DOHH2 (cell line): ENCODE measurements around the gene LRMDA.

ENCODE experiments used
- H3F3A ChIP-seq: fragments of 200-600 bp; sonication (generic), shearing (Covaris generic); 2 replicates; pipeline ENCODE4 v1.6.0; 2016; ENCODE audit warnings: antibody characterized with exemption, mild to moderate bottlenecking; ENCODE audit not compliant: control insufficient read depth, insufficient read depth
- H3K27ac ChIP-seq: fragments of 200-600 bp; sonication (generic); 2 replicates; pipeline ENCODE4 v1.5.1; 2014; ENCODE audit warnings: low read depth, mild to moderate bottlenecking, low read length, moderate library complexity
- H3K27me3 ChIP-seq: fragments of 200-600 bp; sonication (generic); 2 replicates; pipeline ENCODE4 v1.6.1; 2014; ENCODE audit warnings: mild to moderate bottlenecking, low read length, mixed read lengths; ENCODE audit not compliant: control insufficient read depth
- H3K36me3 ChIP-seq: fragments of 200-600 bp; sonication (generic); 2 replicates; pipeline ENCODE4 v1.6.1; 2014; ENCODE audit warnings: mild to moderate bottlenecking, low read length, moderate library complexity, mixed read lengths; ENCODE audit not compliant: control insufficient read depth
- H3K4me1 ChIP-seq: fragments of 200-600 bp; sonication (generic); 2 replicates; pipeline ENCODE4 v1.6.1; 2014; ENCODE audit warnings: mild to moderate bottlenecking, low read length, mixed read lengths; ENCODE audit not compliant: control insufficient read depth
- H3K4me2 ChIP-seq: fragments of 200-600 bp; sonication (generic); 2 replicates; pipeline ENCODE4 v1.6.0; 2014; ENCODE audit warnings: mild to moderate bottlenecking, low read length, moderate library complexity
- H3K4me3 ChIP-seq: fragments of 200-600 bp; sonication (generic); 2 replicates; pipeline ENCODE4 v1.5.1; 2014; ENCODE audit warnings: mild to moderate bottlenecking, low read length, mixed read lengths
- H3K79me2 ChIP-seq: fragments of 200-600 bp; sonication (generic); 2 replicates; pipeline ENCODE4 v1.6.1; 2014; ENCODE audit warnings: mild to moderate bottlenecking, low read length, mixed read lengths; ENCODE audit not compliant: control insufficient read depth
- H3K9me2 ChIP-seq: fragments of 200-600 bp; sonication (generic); replicated peaks from 2 replicates; pipeline ENCODE4 v1.6.1; 2014; ENCODE audit warnings: mild to moderate bottlenecking, low read length, mixed read lengths; ENCODE audit not compliant: control insufficient read depth
- H3K9me3 ChIP-seq: fragments of 200-600 bp; sonication (generic); 2 replicates; pipeline ENCODE4 v1.6.1; 2014; ENCODE audit warnings: antibody characterized with exemption, low read length, mixed read lengths; ENCODE audit not compliant: control insufficient read depth, insufficient read depth
- H4K20me1 ChIP-seq: fragments of 200-600 bp; sonication (generic); 2 replicates; pipeline ENCODE4 v1.6.0; 2014; ENCODE audit warnings: low read depth, mild to moderate bottlenecking, antibody characterized with exemption, low read length, moderate library complexity; ENCODE audit not compliant: control insufficient read depth, insufficient read depth
- CTCF ChIP-seq: fragments of 200-600 bp; sonication (generic); IDR thresholded peaks from one replicate; pipeline ENCODE4 v1.5.1; 2014; ENCODE audit warnings: antibody characterized with exemption, mild to moderate bottlenecking, low read depth, low read length; ENCODE audit not compliant: poor library complexity, severe bottlenecking
- EZH2phosphoT487 ChIP-seq: fragments of 200-600 bp; sonication (generic); IDR thresholded peaks from 2 replicates; pipeline ENCODE4 v1.6.1; 2017; ENCODE audit warnings: borderline replicate concordance, mild to moderate bottlenecking, antibody characterized with exemption, low read length, moderate library complexity, mixed read lengths

LRMDA gene

GRCh38 chr10:76007667-76008181 lies 576.3 kb downstream of the LRMDA start:
- no peaks in the 10 kb centered on the region for H3K79me2 ChIP-seq
- no peaks in the 10 kb centered on the region for H3K9me2 ChIP-seq
- no peaks in the 10 kb centered on the region for H3K36me3 ChIP-seq
- no peak overlapping the region for H3K4me2 ChIP-seq
- H3F3A ChIP-seq = no peaks in the 10 kb centered on the region
- H3K27me3 ChIP-seq = no peaks in the 10 kb centered on the region
- no peaks in the 10 kb centered on the region for H4K20me1 ChIP-seq
- no peaks in the 10 kb centered on the region for H3K4me1 ChIP-seq
- no peak overlapping the region for H3K27ac ChIP-seq
- H3K4me3 ChIP-seq = no peak overlapping the region
- no peaks in the 10 kb centered on the region for H3K9me3 ChIP-seq
- TF ChIP-seq CTCF (no peak), EZH2phosphoT487 (no peak)

GRCh38 chr10:76009531-76009930 lies 578.1 kb downstream of the LRMDA start:
- Histone ChIP-seq H3K36me3 (no peaks in the 10 kb centered on the region), H3K79me2 (no peaks in the 10 kb centered on the region), H3F3A (no peaks in the 10 kb centered on the region), H3K4me3 (no peak overlapping the region), H4K20me1 (no peaks in the 10 kb centered on the region), H3K27me3 (no peaks in the 10 kb centered on the region), H3K4me2 (no peak overlapping the region), H3K9me3 (no peaks in the 10 kb centered on the region), H3K27ac (no peak overlapping the region), H3K4me1 (no peaks in the 10 kb centered on the region), H3K9me2 (no peaks in the 10 kb centered on the region)
- TF ChIP-seq CTCF = no peak
- TF ChIP-seq EZH2phosphoT487 = no peak

GRCh38 chr10:76010703-76011102 lies 579.3 kb downstream of the LRMDA start:
- H3K36me3 ChIP-seq = no peaks in the 10 kb centered on the region
- no peak overlapping the region for H3K4me2 ChIP-seq
- no peak overlapping the region for H3K27ac ChIP-seq
- no peaks in the 10 kb centered on the region for H3F3A ChIP-seq
- TF ChIP-seq EZH2phosphoT487 (no peak), CTCF (no peak)
- H3K9me3 ChIP-seq = no peaks in the 10 kb centered on the region
- no peaks in the 10 kb centered on the region for H3K9me2 ChIP-seq
- H3K27me3 ChIP-seq = no peaks in the 10 kb centered on the region
- H3K4me3 ChIP-seq = no peak overlapping the region
- no peaks in the 10 kb centered on the region for H4K20me1 ChIP-seq
- H3K4me1 ChIP-seq = no peaks in the 10 kb centered on the region
- no peaks in the 10 kb centered on the region for H3K79me2 ChIP-seq
